GM19025 (cell line): ENCODE data around the gene NPHP4.

Experiments used
- ATAC-seq: cut with Tn5 transposase; IDR thresholded peaks from one replicate; pipeline ENCODE4 v1.9.1; 2021; ENCODE audit warnings: mild to moderate bottlenecking, low read depth, moderate library complexity; ENCODE audit not compliant: unreplicated experiment

NPHP4 gene

DNA sequence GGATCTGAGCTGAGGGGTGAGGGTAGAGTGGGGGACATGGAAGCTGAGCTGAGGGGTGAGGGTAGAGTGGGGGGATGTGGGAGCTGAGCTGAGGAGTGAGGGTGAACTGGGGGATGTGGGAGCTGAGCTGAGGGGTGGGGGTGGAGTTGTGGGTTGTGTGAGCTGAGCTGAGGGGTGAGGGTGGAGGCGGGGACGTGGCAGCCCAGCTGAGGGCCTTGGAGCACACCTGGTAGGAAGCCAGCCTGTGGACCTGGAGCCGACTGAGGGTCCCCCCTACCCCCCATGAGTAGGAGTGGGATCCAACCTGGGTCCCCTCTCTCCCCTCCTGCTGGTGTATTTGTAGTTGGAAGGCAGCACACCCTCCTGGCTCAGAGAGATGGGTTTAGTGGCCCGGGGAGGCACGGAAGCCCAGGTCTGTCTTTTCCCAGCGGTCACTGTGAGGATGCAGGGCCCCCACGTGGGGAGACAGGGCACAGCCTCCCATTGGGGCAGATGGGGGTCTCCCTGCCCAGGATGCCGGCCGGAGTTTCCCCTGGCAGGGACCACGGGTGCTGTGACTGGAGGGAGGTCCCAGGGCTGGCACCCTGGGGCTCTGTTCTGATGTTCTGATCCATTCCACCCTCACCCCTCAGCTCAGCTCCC, 13.2 kb upstream of the NPHP4 start:
- no peak for ATAC-seq

DNA sequence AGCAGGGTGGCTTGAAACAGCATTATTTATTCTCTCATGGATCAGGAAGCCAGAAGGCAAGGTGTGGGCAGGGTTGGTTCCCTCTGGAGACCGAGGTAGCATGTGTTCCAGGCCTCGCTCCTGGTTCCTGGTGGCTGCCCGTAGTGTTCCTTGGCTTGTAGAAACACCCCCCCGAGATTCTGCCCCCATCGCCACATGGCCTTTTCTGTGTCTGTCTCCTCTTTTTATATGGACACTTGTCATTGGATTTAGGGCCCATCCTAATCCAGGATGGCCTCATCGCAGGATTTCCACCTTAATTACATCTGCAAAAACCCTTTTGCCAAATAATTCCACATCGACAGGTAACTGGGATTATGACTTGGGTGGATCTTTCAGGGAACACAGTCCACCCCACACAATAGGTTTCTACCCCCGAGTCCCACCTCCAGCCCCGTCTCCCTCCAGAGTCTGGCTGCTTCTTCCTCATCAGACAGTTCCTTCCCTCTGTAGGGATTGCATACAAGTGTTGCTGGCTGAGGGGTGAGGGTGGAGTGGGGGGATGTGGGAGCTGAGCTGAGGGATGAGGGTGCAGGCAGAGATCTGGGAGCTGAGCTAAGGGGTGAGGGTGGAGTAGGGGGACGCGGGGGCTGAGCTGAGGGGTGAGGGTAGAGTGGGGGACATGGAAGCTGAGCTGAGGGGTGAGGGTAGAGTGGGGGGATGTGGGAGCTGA, 12.3 kb upstream of the NPHP4 start:
- no peak for ATAC-seq

DNA sequence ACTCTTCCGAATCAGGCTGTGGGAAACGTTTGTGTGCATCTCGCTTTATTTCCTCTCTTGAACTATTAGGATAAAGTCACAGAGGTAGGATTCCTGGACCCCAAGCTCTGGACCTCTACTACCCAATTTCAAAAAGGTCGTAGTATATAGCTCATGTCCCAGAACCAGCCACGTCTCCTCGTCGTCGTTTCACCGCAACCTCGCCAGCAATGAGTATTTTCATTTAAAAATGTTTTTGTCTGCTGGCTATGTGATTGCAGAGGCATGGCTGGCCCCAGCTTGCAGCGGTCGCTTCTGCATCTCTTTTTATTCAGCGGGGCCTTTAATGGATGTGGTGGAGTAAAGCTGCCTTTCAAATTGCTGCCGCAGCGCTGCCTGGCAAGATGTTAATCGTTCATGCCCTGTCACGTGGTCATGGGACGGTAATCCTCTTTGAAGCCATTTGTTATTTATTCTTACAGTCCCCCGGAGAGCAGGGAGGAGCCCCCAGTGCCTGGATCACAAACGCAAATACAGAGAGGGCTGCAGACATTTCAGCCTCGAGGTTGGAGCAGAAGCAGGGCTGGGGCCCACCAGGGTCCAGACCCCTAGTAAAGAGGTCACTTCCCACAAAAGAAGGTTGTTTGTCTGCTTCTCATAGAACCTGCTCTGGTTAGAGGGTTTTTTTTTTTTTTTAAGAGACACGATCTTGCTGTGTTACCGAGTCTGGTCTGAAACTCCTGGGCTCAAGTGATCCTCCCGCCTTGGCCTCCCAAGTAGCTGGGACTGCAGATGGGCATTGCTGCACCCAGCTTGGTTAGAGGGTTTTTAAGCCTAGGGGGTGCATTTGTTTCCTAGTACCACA, 11.6 kb upstream of the NPHP4 start:
- ATAC-seq, result no peak

DNA sequence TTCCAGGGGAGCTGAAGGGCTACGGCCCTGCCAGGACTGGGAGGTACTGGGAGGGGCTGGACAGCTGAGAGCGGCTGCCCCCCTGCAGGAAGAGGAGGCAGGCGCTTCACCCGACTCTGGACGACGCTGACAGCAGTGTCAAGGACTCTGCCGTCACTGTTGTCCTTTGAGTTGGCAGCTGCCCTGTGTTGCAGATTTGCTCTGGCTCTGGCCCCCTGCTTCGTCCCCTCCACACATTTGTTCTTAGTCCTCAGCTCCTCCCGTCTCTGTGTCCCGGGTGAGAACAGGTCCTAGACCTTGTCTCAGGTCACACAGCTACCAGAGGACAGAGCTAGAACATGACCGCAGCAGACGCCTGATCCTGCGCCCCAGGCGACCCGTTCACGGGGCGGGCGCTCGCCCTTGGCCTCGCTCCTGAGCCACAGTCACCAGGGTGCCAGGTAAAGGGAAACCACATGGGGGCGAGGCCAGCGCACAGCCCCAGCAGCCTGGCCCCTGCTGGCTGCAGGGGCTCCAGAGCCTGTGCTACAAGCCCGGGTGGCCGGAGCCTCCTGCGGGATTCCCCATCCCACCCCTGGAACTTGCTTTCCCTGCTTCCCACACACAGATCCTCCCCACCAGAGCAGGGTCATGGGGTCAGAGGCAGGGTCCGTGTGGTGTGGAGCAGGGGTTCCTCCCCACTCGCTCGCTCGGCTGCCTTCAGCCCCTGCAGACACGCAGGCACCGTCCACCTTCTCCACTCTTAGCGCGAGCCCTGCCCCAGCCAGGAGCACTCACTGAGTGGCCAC, 10.7 kb upstream of the NPHP4 start:
- ATAC-seq, result no peak

DNA sequence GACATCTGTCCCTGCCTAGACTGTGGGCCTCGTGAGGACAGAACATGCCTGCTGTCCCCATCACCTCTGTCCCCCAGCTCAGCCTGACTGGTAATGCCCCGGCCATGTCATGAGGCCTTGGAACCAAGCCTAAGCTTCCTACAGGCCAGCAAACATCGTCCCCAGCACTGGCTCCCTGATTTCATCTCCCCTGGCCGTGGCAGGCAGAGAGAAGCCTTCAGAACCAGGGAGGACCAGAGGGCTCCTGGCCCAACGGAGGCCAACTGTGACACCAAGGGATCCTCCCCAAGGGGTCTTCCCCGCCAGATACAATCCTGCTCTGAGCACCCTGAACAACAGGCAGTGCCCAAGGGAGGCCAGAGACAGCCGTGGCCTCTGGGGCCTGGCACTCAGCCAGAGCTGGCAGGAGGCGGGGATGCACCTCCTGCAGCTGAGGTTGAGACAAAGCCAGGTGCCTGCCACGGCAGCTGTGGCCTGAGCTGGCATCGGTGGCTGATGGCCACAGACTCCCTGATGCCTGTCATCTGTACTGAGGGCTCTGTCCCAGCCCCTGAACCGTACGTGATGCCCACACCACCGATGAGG, 9.9 kb upstream of the NPHP4 start:
- no peak for ATAC-seq

DNA sequence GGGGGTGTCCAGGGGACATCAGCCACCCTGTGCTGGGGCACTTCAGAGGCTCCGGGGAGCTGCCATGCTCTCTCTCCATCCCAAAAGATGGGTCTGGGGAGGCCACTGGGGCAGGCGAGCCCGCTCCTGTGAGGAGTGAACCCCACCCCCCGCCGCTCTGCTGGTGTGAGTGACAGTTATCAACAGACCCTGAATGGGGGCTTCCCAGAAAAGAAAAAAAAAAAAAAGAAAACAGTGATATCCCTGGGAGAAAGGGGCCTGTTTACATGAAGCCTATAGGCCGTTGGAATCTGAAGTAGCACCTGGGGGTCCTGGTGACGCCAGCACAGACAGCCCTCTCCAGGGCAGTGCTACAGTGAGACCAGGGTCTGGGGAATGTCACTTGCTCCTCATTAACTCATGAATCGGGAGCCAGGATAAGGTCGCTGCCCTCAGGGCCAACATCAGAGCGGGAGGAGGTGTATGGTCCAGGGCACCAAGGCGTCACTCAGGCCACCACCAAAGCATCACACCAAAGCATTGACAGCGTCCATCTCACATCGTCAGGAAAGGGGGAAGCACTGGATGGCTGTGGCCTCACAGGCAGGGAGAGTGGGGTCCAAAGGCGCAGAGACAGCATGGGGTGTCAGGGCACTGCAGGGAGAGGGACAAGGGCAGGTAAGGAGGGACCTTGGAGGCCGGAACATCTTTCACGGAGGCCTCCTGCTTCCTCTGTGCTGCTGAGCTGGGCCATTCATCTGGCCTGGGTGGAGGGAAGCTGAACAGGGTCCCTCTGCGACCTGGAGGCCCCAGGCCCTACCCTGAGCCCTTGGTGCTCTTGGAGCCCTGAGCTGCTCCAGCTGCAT, 8.4 kb upstream of the NPHP4 start:
- no peak for ATAC-seq

DNA sequence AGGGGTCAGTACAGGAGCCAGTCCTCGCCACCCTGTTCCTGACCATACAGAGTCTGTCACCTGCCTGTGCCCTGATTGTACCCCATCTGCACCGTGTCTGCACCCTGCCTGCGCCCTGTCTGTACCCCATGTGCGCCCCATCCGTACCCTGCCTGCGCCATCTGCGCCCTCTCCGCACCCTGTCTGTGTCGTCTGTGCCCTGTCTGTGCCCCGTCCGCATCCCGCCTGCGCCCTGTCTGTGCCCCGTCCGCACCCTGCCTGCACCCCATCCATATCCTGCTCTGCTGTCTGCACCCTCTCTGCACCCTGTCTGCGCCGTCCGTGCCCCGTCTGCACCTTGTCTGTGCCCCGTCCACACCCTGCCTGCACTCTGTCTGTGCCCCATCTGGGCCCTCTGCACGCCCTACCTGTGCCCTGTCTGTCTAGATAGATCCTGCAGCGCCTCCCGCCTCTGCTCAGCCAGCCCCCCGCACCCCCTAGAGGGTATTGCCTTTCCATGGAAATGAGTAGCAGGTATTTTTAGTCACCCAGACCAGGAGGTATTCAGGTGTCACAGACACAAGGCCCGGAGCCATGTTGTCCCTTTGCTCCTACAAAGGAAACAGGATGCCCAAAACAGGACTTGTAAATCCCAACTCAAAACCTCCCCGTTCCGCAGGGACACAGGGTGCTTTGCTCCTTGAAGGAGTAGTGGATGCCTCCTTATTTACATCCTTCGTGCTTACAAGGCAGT, 7.7 kb upstream of the NPHP4 start:
- ATAC-seq, result no peak

DNA sequence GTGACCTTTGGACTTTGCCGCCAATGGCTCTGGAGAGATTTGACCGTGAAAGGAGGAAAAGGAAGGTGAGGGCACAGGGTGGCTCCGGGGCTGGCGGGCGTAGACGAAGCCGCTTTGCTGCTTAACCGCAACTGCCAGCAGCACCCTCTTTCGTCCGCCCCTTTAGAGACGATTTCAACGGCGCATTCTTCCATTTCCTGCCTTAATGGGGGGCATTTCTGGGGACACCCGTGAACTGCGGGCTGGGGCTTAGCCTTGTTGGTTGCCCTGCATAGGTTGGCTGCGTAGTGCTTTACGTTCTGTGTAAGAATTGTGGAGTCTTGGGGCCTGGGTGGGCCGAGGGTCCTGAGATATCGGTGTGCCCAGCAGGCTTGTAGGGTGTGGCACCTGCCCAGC, 6.7 kb upstream of the NPHP4 start:
- ATAC-seq, result no peak

DNA sequence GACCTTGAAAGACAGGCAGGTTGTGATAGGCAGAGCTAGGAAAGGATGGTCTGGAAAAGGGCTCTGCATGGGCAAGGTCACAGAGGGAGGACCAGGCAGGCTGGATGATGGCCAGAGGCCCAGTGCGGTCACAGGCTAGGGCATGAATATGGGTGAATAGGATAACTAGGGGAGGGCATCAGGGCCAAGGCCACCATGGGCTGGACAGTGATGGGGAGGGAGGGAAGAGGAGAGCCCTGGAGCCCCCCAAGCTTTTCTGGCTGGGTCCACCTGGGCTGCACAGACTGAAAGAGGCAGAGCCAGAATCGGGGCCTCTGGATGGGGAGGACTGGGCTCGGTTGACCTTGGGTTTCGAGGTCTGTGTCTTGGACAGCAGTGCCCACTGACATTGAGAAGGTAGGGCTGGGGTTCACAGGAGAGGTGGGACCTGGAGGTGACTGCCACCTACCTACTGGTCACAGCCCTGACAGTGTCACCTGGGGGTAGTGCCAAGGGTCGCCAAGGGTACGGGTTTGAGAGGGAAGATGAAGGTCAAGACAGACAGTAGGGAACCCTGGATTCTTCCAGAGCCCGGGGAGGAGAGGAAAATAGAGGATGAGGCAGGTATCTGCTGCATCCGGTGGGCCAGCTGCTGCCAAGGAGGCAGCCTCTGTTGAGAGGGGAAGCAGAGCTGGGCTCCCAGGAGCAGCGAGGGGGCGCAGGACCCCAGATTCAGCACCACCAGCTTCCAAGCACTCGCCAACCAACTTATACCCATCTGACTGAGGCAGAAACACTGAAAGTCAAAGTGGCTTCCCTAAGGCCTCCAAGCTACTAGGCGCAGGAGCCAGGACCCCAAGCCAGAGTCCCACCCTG, 6.1 kb upstream of the NPHP4 start:
- ATAC-seq, result no peak

DNA sequence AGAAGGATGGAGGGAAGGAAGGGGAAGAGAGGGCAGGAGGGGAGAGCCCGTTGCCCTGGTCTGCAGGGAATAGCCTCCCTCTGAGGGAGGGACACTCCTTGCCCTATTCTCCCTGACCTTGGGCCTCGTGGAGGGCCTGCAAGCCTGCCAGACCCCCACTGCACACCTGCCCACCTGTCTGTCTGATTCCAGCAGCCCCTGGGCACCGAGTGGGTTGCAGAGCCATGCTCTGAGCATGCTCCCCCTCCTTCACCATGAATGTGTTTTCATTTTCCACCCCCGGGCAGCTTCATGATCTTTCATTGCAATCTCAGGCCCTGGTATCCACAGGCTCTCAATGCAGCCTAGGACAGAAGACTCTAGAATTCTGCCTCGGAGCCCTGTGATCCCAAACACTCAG, 5.1 kb upstream of the NPHP4 start:
- no peak for ATAC-seq

DNA sequence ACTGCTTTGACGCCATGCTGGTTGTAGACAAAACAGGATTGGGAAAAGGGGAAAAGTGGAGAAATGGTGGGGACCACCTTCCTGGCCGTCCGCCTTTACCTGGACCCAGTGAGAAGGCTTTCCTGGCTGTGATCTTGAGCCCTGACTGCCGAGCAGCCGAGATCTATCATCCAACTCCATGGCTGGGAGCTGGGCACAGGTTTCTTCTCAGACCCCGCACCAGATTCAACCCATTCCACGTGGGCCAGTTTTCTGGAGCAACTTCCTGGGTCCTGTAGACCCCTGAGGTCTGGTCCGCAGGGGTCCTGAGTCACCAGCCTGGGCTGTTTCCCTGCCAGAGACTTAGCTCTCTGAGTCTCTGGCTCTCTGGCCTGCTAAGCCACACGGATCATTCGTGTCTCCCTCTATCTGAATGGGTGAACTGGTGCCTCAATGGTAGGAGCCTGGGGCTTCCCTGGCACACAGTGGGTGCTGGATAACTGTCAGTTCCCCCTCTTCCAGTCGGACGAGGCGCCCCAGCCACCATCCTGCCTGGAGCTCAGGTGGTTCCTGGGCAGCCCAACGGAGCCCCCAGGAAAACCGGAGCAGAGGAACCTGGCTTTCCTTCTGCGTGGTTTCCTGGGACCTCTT, 4.5 kb upstream of the NPHP4 start:
- no peak for ATAC-seq

DNA sequence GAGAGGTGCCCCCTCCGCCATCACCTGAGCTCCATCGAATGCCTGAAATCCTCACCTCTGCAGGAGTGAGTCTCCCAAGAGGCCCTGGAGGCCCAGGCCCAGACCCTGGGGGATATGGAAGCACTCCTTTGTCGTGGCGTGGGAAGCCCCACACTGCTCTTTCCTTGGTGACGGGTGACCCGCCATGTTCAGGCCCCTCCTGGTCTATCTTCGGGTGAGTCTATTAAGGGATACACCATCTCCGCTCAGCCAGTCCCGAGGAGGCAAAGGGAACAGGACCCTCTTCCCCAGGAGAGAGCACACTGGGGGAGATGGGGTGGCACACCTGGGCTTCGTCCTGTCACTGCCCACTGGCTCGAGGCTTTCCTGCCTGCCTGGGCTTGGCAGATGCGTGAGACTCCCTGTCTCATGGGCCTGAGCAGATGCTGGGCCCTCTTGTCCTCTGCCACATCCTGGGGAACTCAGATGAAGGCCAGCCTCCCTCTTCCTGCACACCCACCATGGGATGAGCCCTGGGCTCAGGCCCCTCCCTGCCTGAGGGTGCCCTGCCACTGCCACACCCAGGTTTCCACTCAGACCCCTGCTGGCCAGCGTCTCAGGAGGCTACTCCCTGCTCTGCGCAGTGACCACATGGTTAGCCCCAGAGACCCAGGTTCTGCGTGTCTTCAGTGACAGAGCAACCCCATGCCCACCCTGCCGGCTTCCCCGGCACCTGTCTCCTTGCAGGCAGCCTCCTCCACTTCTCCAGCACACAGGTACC, 3.8 kb upstream of the NPHP4 start:
- ATAC-seq, result no peak

DNA sequence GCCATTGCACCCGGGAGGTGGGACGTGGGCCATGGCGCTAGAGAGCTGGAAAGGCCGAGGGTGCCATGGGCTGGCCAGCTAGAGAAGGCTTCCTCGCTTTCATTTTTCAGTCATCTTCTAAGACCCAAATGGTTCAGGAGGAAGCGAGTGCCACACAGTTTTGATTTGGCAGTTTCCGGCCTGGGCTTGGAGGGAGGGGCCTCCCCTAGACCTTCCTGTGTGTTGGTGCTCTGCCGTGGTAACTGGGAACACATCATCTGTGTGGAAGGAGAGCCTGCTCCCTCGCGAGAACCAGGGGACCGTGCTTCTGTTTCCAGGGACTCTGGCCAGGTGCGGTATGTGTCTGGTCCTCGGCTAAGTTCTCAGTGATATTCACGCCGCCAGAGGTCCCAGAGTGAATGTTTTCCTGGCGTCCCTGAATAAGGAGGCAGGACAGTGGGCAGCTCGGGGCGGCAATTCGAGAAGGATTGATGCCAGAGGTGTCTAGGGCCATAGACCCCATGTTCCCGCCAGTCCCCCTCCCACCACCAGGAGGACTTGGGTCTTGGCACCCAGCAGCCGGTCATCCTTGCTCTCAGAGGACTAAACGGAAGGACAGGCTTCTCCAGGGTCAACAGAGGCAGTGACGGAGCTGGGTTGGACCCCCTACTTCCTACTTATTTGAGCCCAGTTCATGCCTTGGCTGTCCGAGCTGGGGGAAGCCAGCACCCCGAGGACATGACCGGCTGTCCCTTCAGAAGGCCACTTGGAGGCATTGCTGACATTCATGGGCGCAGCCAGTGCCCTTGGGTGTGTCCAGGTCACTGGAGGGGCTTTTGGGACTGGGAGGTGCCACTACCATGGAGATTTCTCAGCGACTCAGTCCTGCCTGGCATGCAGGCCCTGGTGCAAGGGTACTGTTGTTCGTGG, 2.7 kb upstream of the NPHP4 start:
- no peak for ATAC-seq

DNA sequence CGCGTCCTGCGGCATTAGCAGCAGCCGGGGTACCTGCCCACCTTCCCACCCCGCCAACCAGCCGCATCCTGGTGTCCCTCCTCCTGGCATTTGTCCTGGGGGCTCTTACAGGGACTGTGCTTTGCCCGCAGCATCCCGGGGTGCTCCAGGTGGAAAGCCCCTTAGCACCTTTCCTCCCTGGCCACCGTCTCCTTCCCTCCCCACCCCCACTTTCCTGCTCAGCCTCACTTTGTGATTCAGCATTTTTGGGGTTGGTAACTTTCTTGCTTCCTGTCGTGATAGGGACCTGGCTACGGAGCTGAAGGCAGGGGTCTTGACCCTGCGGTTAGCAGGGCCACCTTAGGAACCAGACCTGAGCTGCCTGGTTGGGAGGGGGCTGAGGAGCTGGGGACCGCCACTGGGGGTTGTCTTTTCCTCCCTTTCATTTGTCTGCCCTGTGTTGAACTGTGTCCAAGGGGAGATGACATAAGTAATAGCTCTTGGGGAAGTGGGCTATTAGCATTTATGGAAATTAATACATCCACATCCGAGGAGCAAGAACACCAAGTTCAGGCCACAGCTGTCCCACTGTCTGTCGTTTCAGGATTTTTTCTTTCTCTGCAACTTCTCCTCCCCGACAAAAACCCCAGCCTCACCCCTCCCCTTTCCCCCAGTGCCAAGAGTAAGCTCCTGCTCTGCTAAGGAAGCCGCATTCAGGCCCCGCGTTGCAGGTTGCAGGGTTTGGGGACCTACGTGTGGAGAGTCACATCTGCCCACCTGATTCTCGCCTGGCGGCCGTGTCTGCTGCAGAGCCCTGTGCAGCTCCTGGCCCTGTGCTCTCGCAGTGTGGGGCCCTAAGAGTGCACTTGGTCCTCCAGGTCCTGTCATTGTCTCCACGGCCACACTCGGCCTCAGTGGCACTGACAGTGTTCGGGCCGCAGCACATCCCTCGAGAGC, 1.6 kb upstream of the NPHP4 start:
- no peak for ATAC-seq
